ENCODE results near the gene SRSF9.
"Not testable (repeated sequence)": the region's sequence is repeated elsewhere in the genome, so short reads cannot be mapped to it uniquely, and the experiment has no call there.

The SRSF9 gene, protein sequence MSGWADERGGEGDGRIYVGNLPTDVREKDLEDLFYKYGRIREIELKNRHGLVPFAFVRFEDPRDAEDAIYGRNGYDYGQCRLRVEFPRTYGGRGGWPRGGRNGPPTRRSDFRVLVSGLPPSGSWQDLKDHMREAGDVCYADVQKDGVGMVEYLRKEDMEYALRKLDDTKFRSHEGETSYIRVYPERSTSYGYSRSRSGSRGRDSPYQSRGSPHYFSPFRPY

DNA sequence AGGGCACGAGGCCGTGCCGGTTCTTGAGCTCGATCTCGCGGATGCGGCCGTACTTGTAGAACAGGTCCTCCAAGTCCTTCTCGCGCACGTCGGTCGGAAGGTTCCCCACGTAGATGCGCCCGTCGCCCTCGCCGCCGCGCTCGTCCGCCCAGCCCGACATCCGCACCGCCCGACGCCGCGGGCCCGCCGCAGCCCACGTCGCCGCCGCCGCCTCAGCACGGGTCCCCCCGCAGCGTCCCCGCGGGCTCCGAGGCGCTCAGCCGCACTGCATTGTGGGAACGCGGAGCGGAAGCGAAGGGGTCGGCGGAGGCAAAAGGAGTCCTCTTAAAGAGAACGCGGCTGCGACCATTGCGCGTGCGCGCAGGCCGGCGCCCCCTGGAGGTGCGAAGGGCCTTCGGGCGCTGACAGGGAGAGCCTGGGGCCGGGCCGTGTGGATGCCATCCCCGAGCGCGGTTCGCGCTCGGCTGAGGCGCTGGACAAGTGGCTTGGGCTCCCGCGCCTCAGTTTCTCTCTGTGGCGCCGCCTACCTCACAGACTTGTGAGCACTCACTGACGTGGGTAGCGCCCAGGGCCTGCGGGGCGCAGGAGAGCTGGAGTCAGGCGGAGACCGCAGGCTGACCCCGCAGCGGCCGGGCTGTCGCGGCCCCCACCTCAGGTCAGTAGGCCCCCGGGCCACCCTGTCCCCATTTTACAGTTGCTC lies at the start of gene SRSF9:
Gene SRSF9, minus strand, starts transcription at position 299 of the 700 bp plus-strand sequence. Its CDS starts 139 bp downstream, at position 160.
- peak; percentile 95 for DNase-seq

DNA sequence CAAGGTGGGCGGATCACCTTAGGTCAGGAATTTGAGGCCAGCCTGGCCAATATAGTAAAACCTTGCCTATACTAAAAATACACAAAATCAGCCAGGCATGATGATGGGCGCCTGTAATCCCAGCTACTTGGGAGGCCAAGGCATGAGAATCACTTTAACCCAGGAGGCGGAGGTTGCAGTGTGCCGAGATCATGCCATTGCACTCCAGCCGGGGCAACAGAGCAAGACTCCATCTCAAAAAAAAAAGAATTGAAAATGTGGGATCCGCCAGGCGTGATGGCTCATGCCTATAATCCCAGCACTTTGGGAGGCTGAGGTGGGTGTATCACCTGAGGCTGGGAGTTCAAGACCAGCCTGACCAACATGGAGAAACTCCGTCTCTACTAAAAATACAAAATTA lies 49.8 kb upstream of the SRSF9 start:
- DNase-seq: not testable (repeated sequence)

DNA sequence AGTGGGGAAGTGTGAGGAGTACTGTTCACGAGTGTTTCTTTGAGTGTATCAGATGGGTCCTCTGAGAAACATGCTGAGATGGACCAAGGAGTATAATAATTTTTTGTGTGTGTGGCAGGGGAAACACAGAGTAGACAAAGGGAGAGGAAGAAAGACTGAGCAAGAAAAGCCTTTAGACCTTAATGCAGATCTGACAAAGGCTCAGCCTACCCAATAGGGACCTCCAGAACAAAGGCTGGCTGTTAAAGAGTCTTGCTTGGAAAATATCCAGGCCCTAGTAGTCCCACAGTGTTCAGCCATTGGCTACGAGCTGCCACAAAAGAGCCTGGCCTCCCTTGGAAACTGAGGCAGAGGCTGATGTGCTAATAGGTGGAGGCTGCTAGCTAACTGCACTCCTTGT lies 45.9 kb upstream of the SRSF9 start:
- DNase-seq: no peak

DNA sequence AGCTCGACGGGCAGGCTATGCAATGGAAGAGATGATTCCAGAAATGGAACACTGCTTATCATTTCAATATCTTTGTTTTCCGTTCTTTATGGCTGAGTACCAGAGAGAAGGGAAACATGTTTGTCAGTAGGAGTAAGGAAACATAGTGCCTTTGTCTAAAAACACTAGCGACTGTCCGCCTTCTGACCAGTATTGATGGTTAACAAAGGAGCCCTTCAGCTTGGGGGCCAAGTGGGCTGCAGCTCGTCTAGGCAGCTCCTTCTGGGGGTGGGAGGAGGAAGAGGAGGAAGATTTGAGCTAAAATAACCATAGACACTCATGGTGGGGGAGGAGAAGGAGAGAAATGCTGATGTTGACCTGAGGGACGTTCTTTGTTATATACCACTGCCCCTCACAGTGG lies 44.5 kb upstream of the SRSF9 start:
- DNase-seq: no peak

DNA sequence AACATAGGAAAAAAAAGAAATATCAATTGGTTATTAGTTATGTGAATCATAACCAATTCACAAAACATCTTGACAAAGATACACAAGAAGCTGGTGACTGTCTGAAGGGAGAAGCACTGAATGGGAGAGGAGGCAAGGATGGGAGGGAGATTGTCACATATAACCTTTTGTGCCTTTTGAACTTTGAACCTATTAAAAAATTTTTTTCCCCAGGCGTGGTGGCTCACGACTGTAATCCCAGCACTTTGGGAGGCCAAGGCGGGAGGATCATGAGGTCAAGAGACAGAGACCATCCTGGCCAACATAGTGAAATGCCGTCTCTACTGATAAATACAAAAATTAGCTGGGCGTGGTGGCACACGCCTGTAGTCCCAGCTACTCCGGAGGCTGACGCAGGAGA lies 39.0 kb upstream of the SRSF9 start:
- DNase-seq: no peak

DNA sequence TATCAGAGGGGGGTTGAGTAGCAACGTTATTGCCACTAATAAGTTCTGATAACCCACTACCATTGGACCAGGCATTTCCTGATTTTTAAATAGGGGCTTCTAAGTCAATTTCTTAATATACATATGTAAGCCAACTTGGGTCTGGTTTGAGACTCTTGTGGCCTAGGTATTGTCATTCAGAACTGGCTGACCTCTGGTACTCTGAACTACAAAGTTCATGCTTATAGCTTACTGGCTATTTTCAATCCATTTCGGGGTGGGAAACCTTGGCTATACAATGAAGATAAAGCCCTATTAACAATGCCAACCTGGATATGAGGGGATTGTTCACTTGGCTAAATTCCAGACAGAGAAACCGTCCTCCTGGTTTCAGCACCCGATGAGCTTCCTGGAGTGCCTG lies 35.0 kb upstream of the SRSF9 start:
- DNase-seq: no peak

DNA sequence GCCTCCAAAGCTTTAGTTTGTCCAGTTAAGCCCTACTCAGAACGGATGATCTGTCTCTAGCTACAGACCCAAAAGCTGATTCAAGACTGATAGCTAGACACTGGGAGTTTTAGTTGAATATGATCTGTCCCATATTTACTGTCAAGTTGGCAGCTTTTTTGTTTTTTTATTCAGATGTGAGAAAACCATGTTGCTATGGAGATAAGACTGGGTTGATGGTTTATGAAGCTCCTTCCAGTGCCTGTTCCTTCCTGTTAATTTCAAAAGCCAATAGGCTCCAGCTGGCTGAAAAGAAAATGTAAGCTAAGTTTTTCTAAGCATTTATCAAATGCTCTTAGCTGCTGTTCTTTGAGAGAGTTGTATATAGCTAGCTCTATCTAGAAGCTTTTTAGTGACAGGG lies 31.0 kb upstream of the SRSF9 start:
- no peak for DNase-seq

DNA sequence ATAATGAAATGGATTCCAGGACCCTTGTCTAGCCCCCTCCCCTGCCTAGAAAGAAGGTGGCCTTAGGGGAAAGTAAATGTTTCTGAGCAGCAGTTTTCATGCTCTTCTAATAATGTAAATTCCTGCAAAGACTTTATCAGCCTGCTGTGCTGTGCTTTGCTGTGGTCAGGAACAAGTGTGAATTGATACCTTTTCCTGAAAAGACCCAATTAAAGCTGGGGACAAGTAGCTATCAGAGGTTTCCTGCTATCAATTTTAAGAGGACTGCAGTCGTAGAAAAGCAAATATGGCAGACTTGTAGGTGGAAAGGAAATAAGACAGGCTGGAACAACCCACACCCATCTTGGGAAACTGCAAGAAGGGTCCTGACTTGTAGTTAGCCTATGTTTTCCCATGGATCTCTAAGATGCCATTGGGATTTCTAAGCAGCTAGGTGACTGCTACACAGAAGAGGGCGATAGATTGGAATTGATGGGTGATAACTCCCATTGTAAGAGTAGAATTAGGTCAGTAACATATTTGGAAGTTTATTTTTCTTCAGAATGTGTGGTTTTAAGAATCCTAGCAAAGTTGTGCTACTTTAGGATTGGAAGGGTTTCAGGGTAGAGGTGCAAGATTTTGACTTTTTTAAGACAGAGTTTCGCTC lies 29.4 kb upstream of the SRSF9 start:
- DNase-seq: no peak

DNA sequence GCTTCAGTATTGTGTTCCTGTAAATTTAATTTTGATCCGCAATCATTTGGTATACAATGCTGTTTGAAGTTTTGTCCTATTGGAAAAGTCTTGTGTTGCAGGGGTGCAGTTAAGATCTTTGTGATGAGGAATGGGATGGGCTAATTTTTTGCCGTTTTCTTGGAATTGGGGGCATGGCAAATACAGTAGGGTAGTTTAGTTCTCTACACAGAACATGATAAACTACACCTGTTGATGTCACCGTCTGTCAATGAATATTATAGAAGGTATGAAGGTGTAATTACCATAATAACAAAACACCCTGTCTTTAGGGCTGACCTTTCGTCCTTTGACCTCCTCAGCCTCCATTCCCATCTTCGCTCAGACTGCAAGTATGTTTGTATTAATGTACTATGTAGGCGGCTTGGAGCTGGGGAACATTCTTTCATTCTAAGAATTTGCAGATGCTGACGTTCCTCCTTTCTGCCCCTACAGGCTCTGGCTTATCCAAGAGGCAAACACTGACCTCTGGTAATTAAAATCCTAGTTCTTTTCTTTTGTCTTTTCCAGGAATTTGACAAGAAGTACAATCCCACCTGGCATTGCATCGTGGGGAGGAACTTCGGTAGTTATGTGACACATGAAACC lies 28.1 kb upstream of the SRSF9 start:
- DNase-seq: no peak

DNA sequence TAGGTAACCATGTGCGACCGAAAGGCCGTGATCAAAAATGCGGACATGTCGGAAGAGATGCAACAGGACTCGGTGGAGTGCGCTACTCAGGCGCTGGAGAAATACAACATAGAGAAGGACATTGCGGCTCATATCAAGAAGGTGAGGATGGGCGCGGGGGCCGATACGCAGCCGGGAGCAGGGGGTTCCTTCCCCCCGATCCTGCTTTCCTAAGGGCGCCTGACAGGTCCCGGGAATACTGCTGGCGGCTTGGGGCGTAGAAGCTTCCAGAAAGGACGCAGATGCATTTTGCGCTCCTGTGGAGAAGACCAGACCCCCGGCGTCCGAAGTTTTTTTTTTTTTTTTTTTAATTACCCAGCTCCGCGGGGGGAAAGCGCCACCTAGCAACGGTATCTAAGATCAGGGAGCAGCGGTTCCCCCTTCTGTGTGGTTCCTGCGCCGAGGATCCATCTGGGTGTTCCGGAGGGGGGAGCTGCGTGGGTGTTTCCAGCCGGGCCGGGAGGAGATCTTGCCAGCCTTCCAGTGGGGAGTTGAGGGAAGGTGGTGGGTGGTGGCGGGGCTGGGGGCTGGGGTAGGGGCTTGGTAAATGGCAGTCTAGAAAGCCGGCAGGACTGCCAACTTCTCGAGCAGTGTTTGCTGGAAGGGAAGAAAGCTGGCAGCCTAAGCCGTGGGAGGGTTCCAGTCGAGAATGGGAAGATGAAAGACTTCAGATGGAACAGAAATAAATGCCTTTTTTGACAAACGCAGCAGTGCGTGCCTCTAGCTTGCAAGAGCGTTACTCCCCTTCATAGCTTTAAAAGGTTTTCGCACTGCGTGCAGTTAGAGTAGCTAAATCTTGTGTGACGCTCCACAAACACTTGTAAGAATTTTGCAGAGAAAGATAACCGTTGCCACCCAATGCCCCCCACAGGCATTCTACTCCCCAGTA lies 27.1 kb upstream of the SRSF9 start:
- DNase-seq: peak; percentile 86

DNA sequence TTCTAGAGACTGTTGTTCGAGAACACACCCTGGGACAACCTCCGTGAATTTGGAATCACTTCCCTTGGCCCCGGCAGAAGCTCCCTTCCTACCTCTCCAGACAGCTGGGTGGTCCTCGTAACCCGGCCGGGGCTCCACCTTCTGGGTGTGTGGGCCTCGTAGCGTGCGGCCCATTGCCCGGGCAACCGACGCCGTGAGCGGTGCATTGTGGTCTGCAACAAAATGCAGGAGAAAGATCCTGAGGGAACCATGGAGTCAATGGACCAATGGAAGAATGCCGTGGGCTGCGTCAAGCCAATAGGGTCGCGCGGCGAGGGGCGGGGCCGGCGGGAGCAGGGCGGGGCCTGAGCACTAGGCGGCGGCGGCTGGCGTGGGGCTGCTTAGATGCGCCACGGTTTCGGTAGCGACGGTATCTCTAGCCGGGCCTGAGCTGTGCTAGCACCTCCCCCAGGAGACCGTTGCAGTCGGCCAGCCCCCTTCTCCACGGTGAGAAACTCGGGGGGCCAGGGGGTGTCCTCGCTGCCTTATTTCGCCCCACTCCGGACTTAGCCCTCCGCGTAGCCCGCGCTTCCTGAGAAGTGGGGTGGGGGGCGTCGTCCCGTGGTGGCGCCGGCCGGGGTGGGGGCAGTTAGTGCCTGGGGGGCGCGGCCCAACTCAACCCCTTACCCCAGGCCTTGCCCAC lies 26.3 kb upstream of the SRSF9 start, which contains the start of gene DYNLL1:
Gene DYNLL1, plus strand, starts transcription at position 383 of the 682 bp plus-strand sequence. CDS start 309 bp downstream, outside the sequence.
- DNase-seq: peak; percentile 99

DNA sequence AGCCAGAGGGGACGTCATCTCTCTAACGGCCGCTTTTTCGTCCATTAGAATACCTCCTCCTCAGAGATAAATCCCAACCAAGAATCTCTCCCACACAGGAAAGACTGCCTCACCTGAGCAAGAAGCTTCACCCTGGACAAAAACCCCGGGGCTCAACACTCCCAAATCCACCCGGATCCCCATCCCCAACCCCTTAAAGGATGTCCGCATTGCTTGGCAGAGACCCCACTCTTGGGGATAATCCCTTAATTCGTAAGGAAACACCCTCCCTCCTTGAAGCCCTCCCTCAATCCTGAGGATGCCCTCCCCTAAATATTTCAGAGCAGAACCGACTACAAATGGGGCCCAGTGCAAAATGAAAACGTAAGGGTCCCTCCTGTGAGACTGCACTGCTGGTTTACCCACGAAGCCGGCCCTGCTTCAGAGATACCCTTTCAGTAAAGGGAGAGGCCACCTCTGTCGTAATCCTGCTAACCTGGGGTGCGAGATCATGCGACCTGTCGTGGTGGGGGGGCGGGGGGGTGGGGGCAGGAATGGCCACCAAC lies 25.7 kb upstream of the SRSF9 start:
- DNase-seq: peak; percentile 26

DNA sequence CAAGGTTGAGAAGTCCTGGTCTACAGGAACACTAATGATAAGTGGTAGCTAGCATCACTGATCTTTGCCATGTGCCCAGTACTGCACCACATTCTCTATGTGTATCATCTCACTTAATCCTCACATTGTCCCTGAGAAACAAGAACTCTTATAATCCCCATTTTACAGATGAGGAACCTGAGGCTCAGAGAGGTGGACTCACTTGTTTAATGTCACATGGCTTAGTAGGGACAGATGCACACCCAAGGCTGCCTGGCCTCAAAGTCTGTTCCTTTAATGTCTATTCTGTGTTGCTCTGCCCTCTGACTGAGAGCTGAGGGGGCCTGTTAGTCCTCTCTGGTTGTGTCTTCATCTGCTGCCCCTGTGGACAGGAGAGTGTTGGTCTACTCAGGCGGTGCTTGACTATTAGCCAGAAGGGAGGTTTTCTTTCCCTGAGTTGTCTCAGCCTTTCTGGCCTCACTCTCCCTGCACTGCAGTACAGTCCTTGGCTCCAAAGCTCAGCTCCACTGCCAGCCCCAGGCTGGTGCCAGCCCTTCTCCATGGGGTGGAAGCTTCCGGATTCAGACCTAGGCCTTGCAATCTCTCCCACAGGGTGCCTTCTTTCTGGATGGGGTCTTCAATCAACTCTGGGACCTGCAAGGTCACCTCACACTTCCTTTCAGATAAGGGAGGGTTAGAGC lies 21.4 kb upstream of the SRSF9 start:
- no peak for DNase-seq

DNA sequence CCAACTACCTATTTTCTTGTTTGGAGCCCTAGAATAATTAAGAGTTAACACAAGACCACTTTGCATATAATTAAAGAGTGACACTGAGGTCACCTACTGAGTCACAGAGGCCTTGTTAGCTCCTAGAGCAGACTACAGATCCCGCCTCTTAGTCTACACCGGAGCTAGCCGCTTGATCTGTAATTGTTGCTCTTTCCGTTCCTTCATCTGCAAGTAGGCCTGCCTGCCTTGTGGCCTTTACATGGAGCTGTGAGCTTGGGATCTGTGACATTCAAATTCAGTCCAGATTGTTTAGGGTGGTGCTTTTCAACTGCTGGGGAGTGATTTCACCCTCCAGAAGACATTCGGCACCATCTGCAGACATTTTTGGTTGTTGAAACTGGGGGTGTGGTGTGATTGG lies 20.8 kb upstream of the SRSF9 start:
- no peak for DNase-seq

DNA sequence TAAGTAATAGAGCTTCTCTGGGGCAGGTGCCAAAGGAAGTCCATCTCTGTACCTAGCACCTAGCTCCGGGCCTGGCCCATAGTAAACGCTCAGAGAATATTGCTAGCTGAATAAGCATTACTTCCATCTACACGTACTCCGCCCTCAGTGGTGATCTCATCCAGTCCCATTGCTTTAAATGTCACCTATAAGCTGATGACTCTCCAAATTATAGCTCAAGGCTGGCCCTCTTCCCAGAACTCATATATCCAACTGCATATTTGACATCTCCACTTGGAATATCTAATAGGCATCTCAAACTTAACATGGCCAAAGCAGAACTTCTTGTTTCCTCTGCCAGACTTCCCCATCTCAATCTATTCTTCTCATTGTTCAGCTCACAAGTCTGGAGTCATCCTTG lies 19.5 kb upstream of the SRSF9 start:
- no peak for DNase-seq

DNA sequence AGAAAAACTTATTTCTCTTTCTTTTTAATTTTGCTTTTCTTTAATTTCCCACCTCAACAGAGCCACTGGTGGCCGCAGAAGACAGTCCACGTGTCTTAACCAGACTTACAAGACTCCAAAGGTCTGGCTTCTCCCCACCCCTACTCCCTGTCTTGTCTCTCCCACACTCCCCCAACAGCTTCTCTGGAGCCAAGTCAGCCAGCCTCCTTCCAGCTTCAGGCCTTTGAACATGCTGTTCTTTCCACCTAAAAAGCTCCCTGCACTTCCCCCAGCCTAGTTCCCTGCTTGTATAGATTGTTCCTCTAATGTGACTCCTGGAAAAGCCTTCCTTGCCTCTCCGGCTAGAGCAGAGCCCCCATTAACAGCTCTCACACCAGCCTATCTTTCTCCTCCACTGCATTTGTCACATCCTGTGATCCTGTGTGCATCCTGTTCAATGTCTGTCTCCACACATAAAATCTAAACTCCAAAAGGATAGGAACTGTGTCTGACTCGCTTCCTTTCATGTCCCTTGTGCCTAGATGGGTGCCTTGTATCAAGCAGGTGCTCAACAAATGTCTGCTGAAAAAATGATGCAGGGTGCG lies 18.6 kb upstream of the SRSF9 start:
- no peak for DNase-seq

DNA sequence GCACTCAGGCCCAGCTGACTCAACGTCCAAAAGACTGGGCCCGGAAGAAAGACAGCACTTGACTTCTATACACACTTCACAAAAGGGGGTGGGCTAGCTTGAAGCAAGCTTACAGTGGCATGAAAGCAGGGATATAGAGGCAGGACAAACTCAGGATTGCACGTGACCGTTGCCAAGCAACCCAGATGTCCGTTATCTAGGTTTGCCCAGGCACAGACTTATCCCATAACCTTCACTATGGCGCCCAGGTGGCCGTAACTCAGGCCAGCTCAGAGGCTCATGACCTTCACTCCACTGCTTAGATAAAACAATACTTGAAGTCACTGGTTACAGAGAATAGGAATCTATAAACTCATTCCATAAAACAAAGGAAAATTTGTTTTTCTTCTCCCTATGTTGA lies 18.0 kb upstream of the SRSF9 start:
- DNase-seq: not testable (repeated sequence)

DNA sequence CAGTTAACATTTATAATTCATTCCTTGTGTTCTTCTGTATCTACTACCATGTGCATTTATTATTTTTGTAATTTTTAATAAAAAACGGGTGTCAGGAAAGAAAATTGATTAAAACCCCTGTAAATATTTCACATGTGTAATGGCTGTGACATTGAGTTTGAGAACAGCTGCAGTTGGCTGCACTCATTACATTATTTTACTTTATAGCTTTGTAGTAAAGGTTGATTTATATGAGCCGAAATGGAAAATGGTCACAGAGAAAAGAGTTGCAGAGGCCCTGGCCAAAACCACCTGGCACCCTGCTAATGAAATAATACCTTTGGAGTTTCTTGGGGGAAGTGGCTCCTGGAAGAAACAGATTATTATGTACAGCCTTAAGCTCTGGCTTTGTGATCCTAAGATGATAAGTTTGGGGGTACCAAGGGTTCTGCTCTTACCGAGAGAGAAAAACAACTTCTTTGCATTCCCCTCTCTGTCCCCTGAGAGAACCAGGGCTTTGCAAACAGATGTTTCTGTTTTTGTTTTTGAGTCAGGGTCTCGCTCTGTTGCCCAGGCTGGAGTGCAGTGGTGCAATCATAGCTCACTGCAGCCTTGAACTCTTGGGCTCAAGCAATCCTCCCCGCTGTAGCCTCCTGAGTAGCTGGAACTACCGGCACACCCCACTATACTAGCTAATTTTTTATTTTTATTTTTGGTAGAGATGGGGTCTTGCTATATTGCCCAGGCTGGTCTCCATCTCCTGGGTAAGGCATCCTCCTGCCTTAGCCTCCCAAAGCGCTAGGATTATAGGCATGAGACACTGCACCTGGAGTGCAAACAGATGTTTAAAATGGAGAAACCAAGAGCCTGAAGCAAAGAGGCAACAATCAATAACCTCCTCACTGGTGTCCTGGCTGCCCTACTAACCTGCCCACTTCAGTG lies 16.7 kb upstream of the SRSF9 start:
- no peak for DNase-seq

DNA sequence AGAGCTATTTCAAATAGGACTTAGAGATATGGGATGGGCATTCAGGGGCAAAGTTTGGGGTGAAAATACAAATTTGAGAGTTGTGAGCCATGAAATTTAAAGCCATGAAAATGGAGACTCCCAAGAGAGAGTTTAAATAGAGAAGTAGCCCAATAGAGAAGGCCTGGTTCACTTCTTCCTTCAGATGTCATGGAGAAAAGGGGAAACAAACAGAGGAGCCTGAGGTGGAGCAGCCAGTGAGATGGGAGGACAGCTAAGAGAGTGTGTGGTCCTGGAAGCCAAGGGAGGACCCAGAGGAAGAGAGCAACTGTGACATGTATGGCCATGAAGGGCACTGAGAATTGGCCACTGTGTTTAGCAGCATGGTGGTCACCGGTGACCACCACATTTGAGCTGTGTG lies 14.1 kb upstream of the SRSF9 start:
- no peak for DNase-seq
